Calu3 (cell line): ENCODE data around the gene PBX1. TPM values are rescaled to one million over a fixed set of nuclear protein-coding genes. Genes with fewer than 3 reads are reported as not detected.

Experiments used
- BruUV-seq: library from RNA; stranded (reverse); fragments of 400-500 nt; replicated peaks from 2 replicates; lab custom pipeline; 2021; lab: Mats Ljungman, UMichigan
- CTCF ChIA-PET: fragments of 300-600 bp; sonication (Branson Sonifier 250); formaldehyde crosslinking; loops from one replicate; lab custom pipeline; 2022; ENCODE audit warnings: antibody characterized with exemption; lab: Charles Lee
- DNase-seq: peaks from one replicate; pipeline ENCODE4 v3.0.0; 2022
- H3K27ac Mint-ChIP-seq: one replicate; pipeline ENCODE4 v1.8.0; 2022; ENCODE audit warnings: mixed read lengths; ENCODE audit not compliant: unreplicated experiment
- H3K27me3 Mint-ChIP-seq: one replicate; pipeline ENCODE4 v1.8.0; 2022; ENCODE audit warnings: mixed read lengths; ENCODE audit not compliant: unreplicated experiment
- H3K36me3 Mint-ChIP-seq: one replicate; pipeline ENCODE4 v1.8.0; 2022; ENCODE audit warnings: mild to moderate bottlenecking, moderate library complexity, mixed read lengths; ENCODE audit not compliant: insufficient read depth, unreplicated experiment
- H3K4me1 Mint-ChIP-seq: one replicate; pipeline ENCODE4 v1.8.0; 2022; ENCODE audit warnings: mild to moderate bottlenecking, low read depth, mixed read lengths; ENCODE audit not compliant: unreplicated experiment
- H3K4me3 Mint-ChIP-seq: one replicate; pipeline ENCODE4 v1.8.0; 2022; ENCODE audit warnings: mild to moderate bottlenecking, low read depth, moderate library complexity, mixed read lengths; ENCODE audit not compliant: unreplicated experiment
- H3K9me3 Mint-ChIP-seq: one replicate; pipeline ENCODE4 v1.8.0; 2022; ENCODE audit warnings: low read depth, mixed read lengths; ENCODE audit not compliant: unreplicated experiment
- intact Hi-C: fragments of 100-400 bp; cut with micrococcal nuclease; formaldehyde crosslinking; loops from one replicate; pipeline ENCODE4 v1.10.0; 2022; ENCODE audit not compliant: unreplicated experiment
- total RNA-seq: library from RNA; stranded (reverse); gene quantifications from 2 replicates; pipeline ENCODE4 v1.2.3, GENCODE V29; 2022
- TF ChIP-seq, protein P1 (sequence below): fragments of 200-600 bp; IDR thresholded peaks from one replicate; pipeline ENCODE4 v1.8.0; 2022; ENCODE audit warnings: antibody characterized with exemption; ENCODE audit not compliant: unreplicated experiment

PBX1 gene
- total RNA-seq, 1 experiment from 2014 or later, result 22.5 TPM

GRCh38 chr1:164605254-164606091 lies 46.5 kb downstream of the PBX1 start:
- H3K27me3 Mint-ChIP-seq, result no peaks in the 10 kb centered on the region
- CTCF ChIA-PET, result no interaction called here
- no peaks in the 10 kb centered on the region for H3K9me3 Mint-ChIP-seq
- TF ChIP-seq, protein P1, sequence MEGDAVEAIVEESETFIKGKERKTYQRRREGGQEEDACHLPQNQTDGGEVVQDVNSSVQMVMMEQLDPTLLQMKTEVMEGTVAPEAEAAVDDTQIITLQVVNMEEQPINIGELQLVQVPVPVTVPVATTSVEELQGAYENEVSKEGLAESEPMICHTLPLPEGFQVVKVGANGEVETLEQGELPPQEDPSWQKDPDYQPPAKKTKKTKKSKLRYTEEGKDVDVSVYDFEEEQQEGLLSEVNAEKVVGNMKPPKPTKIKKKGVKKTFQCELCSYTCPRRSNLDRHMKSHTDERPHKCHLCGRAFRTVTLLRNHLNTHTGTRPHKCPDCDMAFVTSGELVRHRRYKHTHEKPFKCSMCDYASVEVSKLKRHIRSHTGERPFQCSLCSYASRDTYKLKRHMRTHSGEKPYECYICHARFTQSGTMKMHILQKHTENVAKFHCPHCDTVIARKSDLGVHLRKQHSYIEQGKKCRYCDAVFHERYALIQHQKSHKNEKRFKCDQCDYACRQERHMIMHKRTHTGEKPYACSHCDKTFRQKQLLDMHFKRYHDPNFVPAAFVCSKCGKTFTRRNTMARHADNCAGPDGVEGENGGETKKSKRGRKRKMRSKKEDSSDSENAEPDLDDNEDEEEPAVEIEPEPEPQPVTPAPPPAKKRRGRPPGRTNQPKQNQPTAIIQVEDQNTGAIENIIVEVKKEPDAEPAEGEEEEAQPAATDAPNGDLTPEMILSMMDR, result no peak
- peaks cover 5% of the 10 kb centered on the region for H3K36me3 Mint-ChIP-seq
- peaks cover 40% of the 10 kb centered on the region for H3K4me1 Mint-ChIP-seq
- H3K4me3 Mint-ChIP-seq, result no peak overlapping the region
- DNase-seq, result no peak
- intact Hi-C loops, result no loop called here
- no peak overlapping the region for H3K27ac Mint-ChIP-seq
- no TSS peak for BruUV-seq

GRCh38 chr1:164607351-164607750 lies 48.4 kb downstream of the PBX1 start:
- H3K4me3 Mint-ChIP-seq, result no peak overlapping the region
- CTCF ChIA-PET, result no interaction called here
- H3K4me1 Mint-ChIP-seq, result peaks cover 44% of the 10 kb centered on the region
- TF ChIP-seq, protein P1, result no peak
- no peaks in the 10 kb centered on the region for H3K9me3 Mint-ChIP-seq
- H3K27me3 Mint-ChIP-seq, result no peaks in the 10 kb centered on the region
- BruUV-seq, result no TSS peak
- no peak overlapping the region for H3K27ac Mint-ChIP-seq
- intact Hi-C loops, result no loop called here
- H3K36me3 Mint-ChIP-seq, result peaks cover 6% of the 10 kb centered on the region
- no peak for DNase-seq

- Mint-ChIP-seq H3K9me3 (no peaks in the 10 kb centered on the region), H3K36me3 (peaks cover 6% of the 10 kb centered on the region), H3K27me3 (no peaks in the 10 kb centered on the region), H3K4me1 (peaks cover 48% of the 10 kb centered on the region), H3K27ac (no peak overlapping the region), H3K4me3 (no peak overlapping the region)
- no peak for DNase-seq
- no TSS peak for BruUV-seq
- intact Hi-C loops, result no loop called here
- CTCF ChIA-PET, result no interaction called here
- TF ChIP-seq, protein P1, result no peak
Measured at GRCh38 chr1:164608651-164609057, 49.7 kb downstream of the PBX1 start.

DNA sequence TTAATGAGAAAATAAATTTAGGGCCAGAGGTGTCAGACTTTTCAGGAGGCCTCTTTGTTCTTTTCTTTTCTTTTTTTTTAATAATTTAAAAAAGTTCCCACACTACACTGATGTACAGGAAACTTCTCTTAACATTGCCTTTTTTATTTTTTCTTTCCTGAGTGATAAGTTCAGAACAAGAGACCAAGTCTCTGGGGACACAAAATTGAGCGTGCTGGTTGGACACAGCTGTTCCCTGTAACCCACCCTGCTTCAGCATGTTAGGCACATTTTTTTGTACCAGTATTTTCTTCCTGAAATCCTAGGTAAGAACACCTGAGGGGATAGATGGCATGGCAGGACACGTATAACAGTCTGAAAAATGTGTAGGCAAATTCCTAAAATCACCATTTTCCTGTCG lies 50.1 kb downstream of the PBX1 start:
- no TSS peak for BruUV-seq
- CTCF ChIA-PET, result no interaction called here
- H3K36me3 Mint-ChIP-seq, result peaks cover 6% of the 10 kb centered on the region
- no peaks in the 10 kb centered on the region for H3K9me3 Mint-ChIP-seq
- H3K27me3 Mint-ChIP-seq, result no peaks in the 10 kb centered on the region
- peaks cover 49% of the 10 kb centered on the region for H3K4me1 Mint-ChIP-seq
- H3K27ac Mint-ChIP-seq, result no peak overlapping the region
- H3K4me3 Mint-ChIP-seq, result no peak overlapping the region
- TF ChIP-seq, protein P1, result no peak
- intact Hi-C loops, result no loop called here
- DNase-seq, result no peak
